COLO668 (cell line): Measurements from ENCODE around the gene HERC2.
"Not testable (repeated sequence)": the region's sequence is repeated elsewhere in the genome, so short reads cannot be mapped to it uniquely, and the experiment has no call there.

ENCODE experiments used
- DNase-seq: peaks from one replicate; lab custom pipeline; 2025; ENCODE audit not compliant: unreplicated experiment; lab: John Stamatoyannopoulos, UW

Gene HERC2, protein sequence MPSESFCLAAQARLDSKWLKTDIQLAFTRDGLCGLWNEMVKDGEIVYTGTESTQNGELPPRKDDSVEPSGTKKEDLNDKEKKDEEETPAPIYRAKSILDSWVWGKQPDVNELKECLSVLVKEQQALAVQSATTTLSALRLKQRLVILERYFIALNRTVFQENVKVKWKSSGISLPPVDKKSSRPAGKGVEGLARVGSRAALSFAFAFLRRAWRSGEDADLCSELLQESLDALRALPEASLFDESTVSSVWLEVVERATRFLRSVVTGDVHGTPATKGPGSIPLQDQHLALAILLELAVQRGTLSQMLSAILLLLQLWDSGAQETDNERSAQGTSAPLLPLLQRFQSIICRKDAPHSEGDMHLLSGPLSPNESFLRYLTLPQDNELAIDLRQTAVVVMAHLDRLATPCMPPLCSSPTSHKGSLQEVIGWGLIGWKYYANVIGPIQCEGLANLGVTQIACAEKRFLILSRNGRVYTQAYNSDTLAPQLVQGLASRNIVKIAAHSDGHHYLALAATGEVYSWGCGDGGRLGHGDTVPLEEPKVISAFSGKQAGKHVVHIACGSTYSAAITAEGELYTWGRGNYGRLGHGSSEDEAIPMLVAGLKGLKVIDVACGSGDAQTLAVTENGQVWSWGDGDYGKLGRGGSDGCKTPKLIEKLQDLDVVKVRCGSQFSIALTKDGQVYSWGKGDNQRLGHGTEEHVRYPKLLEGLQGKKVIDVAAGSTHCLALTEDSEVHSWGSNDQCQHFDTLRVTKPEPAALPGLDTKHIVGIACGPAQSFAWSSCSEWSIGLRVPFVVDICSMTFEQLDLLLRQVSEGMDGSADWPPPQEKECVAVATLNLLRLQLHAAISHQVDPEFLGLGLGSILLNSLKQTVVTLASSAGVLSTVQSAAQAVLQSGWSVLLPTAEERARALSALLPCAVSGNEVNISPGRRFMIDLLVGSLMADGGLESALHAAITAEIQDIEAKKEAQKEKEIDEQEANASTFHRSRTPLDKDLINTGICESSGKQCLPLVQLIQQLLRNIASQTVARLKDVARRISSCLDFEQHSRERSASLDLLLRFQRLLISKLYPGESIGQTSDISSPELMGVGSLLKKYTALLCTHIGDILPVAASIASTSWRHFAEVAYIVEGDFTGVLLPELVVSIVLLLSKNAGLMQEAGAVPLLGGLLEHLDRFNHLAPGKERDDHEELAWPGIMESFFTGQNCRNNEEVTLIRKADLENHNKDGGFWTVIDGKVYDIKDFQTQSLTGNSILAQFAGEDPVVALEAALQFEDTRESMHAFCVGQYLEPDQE (N-terminal part only)

DNA sequence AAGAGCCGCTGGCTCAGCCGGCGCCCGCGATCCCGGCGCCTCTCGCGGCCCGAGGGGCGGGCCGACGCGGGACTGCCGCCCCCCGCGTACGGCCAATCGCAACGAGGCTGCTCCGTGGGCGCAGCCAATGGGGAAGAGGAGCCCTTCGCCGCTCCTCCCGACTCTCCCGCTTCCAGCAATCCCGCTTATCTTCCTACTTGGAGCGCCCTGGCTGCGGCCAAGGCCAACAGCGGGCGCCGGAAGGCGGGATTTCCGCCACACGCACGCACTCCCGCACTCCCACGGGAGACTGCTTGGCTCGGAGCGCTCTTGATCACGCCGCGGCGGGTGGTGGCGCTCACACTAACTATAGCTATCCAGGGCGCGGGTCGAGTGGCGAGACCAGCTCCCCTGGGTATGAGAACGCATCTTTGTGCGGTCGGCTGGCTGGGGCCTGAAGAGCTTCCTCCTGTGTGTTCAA, at the start of gene HERC2:
Gene HERC2 (minus strand): TSS at position 51 of the 460 bp plus-strand sequence. CDS start 746 bp downstream, outside the sequence.
- DNase-seq, result not testable (repeated sequence)

DNA sequence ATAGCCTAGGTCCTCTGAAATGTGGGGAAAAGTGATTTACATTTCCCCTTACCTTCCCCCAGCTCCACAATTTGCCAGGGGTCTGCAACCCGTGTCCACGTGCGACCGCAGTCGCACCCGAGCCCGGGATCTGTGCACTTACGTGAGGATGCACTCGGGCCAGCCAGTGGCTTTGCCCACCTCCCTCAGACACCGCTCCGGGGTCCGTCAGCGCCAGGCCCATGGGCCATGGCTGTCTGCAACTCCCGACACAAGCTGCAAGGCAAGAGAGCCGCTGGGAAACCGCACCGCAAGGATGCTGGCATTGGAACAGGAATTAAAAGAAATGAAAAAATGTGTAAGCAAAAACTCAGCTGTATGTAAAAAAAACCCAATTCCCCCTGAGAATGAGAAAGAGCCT, 43.5 kb upstream of the HERC2 start:
- not testable (repeated sequence) for DNase-seq

DNA sequence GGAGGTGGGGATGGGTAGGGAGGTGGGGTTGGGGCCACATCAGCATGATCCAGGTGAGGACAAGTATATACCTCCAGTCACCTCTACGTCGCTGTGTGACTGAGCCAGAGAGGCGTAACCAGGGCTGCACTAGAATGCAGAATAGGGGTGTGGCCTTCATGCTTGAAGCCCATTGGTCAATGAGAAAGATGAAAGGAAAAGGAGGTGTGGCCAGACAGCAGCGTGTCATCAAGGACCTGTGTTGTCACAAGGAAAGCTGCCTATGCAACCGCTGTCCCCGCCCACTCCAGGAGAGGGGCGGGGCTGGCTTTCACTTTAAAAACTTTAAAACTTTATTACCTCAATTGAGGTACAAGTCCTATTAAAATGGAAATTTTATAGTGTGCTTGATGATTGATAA, 36.0 kb upstream of the HERC2 start, which contains the start of gene GOLGA6L24:
Gene GOLGA6L24 (minus strand): TSS at position 101 of the 400 bp plus-strand sequence. CDS start 61 bp downstream, at position 40.
- not testable (repeated sequence) for DNase-seq

DNA sequence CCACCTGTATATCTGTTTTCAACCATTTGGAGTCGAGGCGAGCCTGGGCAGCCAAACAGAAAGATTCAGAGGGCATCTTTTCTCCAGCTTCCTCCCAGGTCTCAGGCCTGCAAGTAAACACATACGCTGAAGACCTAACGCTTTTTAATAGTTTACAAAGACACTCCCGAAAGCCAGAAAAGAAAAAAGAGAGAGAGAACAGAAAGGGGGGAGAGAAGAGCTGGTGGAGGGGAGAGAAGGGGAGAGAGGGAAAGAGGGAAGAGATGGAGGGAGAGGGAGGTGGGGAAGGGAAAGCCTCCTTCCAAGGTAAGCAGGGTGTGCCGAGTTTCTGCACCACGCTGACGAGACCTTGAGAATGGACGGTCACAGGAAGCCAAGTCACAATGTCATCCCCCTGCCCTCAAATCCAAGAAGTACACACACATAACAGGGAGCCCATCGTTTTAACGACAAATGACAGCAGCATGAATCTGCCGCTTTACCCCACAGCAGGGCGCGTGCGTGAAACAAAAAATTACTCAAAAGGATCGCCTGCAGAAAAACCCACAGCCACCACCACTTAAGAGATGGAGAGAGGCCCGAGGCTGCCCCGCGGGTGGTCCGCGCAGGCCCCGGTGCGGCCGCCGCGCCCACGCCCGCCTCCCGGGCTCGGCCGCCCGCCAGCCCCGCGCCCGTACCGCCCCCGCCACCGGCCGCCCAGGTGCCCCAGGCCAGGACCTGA, 461 bp downstream of the HERC2 start:
- not testable (repeated sequence) for DNase-seq

DNA sequence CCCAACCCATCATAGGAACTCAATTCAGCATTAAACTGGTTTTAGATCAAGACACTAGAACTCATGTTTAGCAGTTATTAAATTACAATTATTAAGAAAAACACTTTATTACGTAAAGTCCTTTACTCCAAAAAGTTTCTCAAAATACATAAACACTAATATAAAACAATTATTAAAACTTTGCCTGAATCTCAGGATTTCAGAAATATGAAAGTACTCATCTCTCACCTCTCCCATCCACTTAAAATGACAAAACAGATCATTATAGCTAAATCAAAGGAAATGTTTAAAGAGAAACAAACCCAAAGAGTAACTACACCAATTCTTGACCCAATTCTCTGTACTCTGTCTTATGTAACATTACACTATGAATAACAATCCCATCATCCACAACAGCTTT, 2.3 kb downstream of the HERC2 start:
- DNase-seq, result not testable (repeated sequence)

DNA sequence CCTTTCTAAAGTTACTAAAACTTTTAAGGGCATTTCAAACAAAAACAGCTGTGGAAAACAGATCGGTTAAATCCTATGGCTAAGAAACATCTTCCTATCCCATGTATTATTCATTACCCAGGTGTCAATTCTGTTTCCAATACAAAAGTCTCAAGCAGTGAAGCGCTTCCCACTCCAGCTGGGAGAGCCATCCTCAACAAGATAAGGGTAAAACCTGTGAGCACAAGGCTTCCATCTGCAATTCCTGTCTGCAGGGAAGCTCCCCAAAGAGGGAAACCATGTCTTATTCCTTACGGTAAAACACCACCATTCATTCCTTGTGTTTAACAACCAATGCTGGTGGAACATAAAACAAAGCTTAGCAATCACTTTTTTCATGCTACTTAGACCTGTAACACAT, 3.2 kb downstream of the HERC2 start:
- DNase-seq, result not testable (repeated sequence)

DNA sequence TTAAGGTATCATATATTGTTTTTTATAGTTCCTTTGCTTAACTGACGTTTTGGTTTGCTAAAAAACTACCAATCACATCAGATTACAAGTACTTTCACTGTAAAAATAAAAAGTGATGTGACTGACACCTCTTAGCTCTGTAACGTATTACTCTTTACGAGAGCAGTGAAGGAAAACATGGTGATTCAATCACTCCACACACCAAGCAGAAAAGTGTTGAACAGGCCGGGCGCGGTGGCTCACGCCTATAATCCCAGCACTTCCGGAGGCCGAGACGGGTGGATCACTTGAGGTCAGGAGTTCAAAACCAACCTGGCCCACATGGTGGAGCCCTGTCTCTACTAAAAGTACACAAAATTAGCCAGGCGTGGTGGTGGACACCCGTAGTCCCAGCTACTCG, 3.9 kb downstream of the HERC2 start:
- not testable (repeated sequence) for DNase-seq

DNA sequence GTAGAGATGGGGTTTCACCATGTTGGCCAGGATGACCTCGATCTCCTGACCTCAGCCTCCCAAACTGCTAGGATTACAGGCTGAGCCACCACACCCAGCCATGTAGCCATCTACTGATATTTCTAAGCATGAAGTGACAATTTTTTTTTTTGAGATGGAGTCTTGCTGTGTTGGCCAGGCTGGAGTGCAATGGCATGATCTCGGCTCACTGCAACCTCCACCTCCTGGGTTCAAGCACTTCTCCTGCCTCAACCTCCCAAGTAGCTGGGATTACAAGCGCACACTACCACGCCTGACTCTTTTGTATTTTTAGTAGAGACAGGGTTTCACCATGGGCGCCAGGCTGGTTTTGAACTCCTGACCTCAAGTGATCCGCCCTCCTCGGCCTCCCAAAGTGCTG, 5.0 kb downstream of the HERC2 start:
- DNase-seq, result not testable (repeated sequence)

DNA sequence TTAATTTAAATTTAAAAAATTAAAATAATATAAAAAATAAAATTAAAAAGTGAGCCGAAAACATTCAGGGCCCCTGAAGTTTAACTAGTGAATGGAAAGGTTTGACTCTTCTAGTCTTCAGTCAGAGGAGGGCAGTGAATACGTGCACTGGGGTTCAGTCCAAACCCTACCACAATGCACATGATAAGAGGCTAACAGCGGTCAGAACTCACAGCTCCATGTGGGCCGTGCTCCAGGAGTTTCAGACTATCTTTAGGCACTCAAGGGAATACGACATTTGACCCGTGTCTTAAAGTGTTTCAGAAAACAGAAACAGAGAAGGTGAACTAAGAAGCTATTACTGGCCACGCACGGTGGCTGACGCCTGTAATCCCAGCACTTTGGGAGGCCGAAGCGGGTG, 11.5 kb downstream of the HERC2 start:
- not testable (repeated sequence) for DNase-seq

DNA sequence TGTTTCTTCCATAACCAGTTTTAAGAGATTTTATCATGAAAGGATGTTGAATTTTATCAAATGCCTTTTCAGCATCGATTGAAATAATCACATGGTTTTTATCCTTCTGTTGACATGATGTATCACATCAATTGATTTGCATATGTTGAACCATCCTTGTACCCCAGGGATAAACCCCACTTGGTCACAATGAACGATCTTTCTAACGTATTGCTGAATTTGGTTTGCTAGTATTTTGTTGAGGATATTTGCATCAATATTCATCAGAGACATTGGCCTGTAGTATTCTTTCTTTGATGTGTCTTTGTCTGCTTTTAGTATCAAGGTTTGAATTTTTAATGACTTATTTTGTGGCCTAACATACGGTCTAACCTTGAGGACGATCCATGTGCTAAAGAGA, 13.3 kb downstream of the HERC2 start:
- not testable (repeated sequence) for DNase-seq

DNA sequence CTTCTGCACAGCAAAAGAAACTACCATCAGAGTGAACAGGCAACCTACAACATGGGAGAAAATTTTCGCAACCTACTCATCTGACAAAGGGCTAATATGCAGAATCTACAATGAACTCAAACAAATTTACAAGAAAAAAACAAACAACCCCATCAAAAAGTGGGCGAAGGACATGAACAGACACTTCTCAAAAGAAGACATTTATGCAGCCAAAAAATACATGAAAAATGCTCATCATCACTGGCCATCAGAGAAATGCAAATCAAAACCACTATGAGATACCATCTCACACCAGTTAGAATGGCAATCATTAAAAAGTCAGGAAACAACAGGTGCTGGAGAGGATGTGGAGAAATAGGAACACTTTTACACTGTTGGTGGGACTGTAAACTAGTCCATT, 16.3 kb downstream of the HERC2 start:
- DNase-seq, result not testable (repeated sequence)

DNA sequence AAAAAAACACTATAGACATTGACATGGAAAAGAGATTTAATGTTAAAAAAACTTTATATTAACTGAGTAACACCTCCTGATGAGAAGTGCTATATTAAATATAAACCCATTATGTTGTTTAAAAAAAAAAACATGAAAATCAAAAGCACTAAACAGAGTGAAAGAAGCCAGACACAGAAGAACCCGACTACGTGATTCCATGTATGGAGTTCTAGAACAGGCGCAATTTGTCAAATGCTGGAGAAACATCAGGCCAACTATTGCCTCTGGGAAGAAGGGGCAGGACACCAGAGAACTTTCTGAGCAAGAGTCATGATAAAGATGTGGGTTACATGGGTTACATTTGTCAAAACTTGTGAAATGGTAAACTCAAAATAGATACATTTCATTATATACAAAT, 24.5 kb downstream of the HERC2 start:
- DNase-seq, result not testable (repeated sequence)

DNA sequence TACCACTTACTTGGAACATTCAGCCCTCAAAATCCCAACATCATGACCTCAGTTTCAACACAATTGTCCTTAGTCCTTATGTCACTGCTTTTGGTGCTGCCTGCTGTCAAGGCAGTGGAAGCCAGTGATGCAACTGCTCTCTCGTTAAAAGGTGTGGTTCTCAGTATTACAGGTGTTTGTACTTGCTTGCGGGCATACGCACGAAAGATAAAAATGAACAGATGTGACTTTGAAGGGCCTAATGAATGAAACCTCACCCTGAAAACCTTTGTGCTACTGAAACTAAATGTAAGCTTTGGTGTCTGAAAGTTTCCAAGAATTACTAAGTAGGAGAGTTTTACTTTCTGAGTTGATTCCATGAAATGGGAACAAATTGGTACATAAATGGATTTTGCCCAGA, 25.2 kb downstream of the HERC2 start:
- DNase-seq, result not testable (repeated sequence)

DNA sequence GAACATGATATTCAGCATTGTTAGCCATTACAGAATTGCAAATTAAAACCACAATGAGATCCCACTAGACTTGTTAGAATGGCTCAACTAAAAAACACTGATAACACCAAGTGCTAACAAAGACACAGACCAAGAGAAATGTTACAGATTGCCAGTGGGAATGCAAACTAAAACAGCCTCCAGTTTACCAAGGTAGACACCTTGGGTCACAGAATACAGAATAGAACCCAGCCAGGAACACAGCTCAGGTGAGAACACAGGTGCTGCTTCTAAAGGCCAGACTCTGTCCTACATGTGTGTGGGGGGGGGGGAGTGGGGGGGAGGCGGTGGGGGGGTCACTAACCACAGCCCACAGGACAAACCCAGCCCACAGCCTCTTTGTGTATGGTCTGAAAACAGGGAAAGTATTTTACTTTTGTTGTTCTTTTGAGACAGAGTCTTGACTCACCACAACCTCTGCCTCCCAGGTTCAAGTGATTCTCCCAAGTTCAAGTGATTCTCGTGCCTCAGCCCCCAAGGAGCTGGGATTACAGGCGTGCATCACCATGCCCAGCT, 26.9 kb downstream of the HERC2 start:
- DNase-seq, result not testable (repeated sequence)

DNA sequence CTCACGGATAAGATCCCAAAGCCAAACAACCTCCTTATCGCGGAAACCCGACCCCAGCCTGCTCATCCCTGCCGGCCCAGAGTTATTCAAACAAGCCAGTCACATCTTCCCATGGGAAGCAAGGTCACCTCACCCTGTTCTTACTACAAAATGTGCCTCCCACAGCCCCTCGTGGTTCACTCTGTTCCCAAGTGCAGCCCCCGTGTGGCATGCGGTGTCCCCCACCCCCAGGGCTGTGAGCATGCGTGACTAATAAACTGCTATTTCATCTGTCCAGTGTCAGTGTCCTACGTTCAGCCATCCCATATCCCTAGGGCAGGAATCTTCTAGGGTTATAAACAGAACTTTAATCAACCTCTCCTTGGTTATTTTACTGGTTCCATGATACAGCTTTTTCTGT, 27.4 kb downstream of the HERC2 start:
- DNase-seq, result not testable (repeated sequence)

DNA sequence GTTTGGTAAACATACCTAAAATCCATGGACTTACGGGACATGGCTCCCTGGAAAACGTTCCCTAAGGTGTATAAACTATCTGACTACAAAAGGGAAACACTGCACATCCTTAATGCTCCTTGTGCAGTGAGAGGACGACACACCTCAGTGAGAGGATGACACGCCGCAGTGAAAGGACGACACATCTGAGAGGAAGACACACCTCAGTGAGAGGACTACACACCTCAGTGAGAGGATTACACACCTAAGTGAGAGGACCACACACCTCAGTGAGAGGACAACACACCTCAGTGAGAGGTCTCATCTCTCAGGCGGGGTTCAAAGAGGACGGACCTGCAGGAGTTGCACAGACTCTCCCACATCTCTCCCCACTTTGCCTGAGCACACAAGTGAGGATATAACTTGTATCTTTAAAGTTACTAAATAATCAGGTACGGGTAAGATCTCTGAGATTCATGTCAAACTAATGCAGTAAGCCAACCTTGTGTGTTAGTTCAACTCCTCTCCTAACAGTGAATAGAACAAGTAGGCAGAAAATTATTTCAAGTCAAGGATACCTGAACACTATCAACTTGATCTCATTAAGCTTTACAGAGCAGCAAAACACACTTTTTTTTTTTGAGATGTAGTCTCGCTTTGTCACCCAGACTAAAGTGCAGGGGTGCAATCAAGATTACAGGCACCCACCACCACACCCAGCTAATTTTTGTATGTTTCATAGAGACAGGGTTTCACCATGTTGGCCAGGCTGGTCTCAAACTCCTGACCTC, 32.1 kb downstream of the HERC2 start:
- DNase-seq, result no peak

DNA sequence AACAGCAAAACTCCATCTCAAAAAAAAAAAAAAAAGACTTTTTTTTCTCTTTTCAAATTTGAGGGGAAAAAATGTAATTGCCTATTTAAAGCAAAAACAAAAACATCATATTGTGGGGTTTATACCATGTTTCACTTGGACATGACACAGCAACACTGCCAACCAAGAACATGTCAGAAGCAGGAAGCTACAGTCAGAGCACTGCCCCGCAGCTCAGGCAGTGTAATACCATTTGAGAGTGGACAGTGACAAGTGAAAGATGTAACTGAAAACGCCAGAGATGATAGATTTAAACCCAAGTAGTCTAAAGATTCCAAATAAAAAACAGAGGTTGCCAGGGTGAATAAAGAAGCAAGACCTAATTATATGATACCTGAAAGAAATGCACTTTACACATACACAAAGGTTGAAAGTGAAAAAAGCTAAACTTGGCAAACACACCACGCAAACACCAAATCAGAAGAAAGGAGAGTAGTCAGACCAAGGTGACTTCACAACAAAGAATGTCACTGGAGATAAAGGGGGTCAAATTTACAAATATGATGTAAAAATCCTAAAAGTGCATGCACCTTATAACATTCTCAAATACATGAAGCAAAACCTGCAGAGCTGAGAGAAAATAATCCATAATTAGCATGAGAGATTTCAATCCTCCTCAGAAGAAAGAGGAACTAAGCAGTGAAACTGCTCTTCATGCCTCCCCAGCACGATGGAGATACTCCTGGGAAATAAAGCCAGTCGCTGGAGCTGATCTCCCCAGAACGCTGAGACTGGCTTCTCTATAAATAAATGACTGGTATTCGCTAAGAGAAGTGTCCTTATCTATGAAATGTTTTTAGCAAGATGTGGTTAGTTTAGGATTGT, 32.9 kb downstream of the HERC2 start:
- not testable (repeated sequence) for DNase-seq

DNA sequence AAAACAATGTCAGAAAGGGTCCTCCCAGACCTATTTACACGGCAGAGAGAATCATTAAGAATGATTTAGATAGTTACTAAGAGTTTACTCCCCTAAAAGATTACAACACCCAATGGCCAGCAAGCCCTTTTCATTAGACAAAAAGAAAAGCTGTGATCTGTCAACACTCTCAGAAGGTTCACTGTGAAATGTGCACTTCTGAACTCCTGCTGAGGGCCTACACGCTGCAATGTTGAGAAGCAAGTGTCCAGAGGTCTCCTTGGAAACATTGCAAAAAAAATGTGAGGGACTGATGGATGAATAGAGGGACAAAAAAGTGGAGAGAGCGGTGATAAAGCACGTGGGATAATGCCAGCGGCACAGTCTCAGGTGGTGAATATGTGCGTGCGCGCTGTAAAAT, 35.3 kb downstream of the HERC2 start:
- not testable (repeated sequence) for DNase-seq
